CD14-positive monocyte (primary cell): ENCODE data around the gene DHRS3. TPM values are rescaled to one million over a fixed set of nuclear protein-coding genes. Genes with fewer than 3 reads are reported as not detected.
"Not testable (repeated sequence)": the region's sequence is repeated elsewhere in the genome, so short reads cannot be mapped to it uniquely, and the experiment has no call there.

ENCODE experiments used
- DNase-seq, 3 donors: peaks; one replicate each; pipeline ENCODE4 v3.0.0-alpha.2; 2011 to 2022
- H2AFZ ChIP-seq: 2 replicates; pipeline ENCODE4 v1.6.0; 2012; ENCODE audit warnings: mild to moderate bottlenecking, low read depth, low read length, inconsistent platforms; ENCODE audit not compliant: insufficient read depth, poor library complexity, severe bottlenecking
- H3K27ac ChIP-seq, 2 donors: 1 replicate in 1 of 2; 2 replicates in 1 of 2; pipeline ENCODE4 v1.5.1; 2012 to 2013; ENCODE audit warnings: low read length in 2 of 2, control low read depth in 1 of 2, inconsistent platforms in 1 of 2, low read depth in 1 of 2, mild to moderate bottlenecking in 1 of 2
- H3K27me3 ChIP-seq, 2 donors: one replicate each; pipeline versions ENCODE4 v1.6.0 to v1.6.1; 2011 to 2013; ENCODE audit warnings: low read length in 2 of 2; ENCODE audit not compliant: control insufficient read depth in 2 of 2, insufficient read depth in 2 of 2
- H3K36me3 ChIP-seq, 2 donors: replicated peaks in 1 of 2; 1 replicate in 1 of 2; 2 replicates in 1 of 2; pipeline versions ENCODE4 v1.5.1 to v1.6.1; 2012 to 2013; ENCODE audit warnings: low read length in 2 of 2, control low read depth in 1 of 2, inconsistent platforms in 1 of 2, mild to moderate bottlenecking in 1 of 2; ENCODE audit not compliant: insufficient read depth in 2 of 2, control insufficient read depth in 1 of 2
- H3K4me1 ChIP-seq, 2 donors: 1 replicate in 1 of 2; 2 replicates in 1 of 2; pipeline versions ENCODE4 v1.5.1 to v1.6.1; 2012 to 2013; ENCODE audit warnings: low read length in 2 of 2, control low read depth in 1 of 2, inconsistent platforms in 1 of 2, mild to moderate bottlenecking in 1 of 2, moderate library complexity in 1 of 2; ENCODE audit not compliant: insufficient read depth in 2 of 2, control insufficient read depth in 1 of 2
- H3K4me2 ChIP-seq: replicated peaks from 2 replicates; pipeline ENCODE3; 2012; ENCODE audit warnings: low read length, moderate library complexity, mild to moderate bottlenecking; ENCODE audit not compliant: poor library complexity, severe bottlenecking; ENCODE audit errors: extremely low read depth
- H3K4me3 ChIP-seq, 3 experiments: fragments of 200-600 bp in 1 of 3; sonication (generic) in 1 of 3; replicated peaks in 1 of 3; 1 replicate in 2 of 3; 2 replicates in 1 of 3; pipeline ENCODE4 v1.5.1; 2011 to 2013; ENCODE audit warnings: low read length in 3 of 3, mild to moderate bottlenecking in 3 of 3, control low read depth in 2 of 3, low read depth in 2 of 3, inconsistent platforms in 1 of 3, moderate library complexity in 1 of 3
- H3K79me2 ChIP-seq: 2 replicates; pipeline ENCODE4 v1.6.0; 2012; ENCODE audit warnings: mild to moderate bottlenecking, control low read depth, inconsistent platforms, low read length, moderate library complexity; ENCODE audit not compliant: insufficient read depth
- H3K9ac ChIP-seq: 2 replicates; pipeline ENCODE4 v1.6.0; 2017; ENCODE audit warnings: low read length, mild to moderate bottlenecking; ENCODE audit not compliant: insufficient read depth, poor library complexity, severe bottlenecking
- H3K9me3 ChIP-seq, 2 donors: replicated peaks in 1 of 2; 1 replicate in 1 of 2; 2 replicates in 1 of 2; pipeline versions ENCODE4 v1.5.1 to v1.6.1; 2012 to 2013; ENCODE audit warnings: low read length in 2 of 2, control low read depth in 1 of 2; ENCODE audit not compliant: control insufficient read depth in 1 of 2, insufficient read depth in 1 of 2
- H4K20me1 ChIP-seq: 2 replicates; pipeline ENCODE4 v1.6.0; 2012; ENCODE audit warnings: mild to moderate bottlenecking, low read length, control low read depth, moderate library complexity; ENCODE audit not compliant: insufficient read depth
- H3K27ac Mint-ChIP-seq, 7 donors: one replicate each; pipeline ENCODE4 v1.8.0; 2020; ENCODE audit warnings: mild to moderate bottlenecking in 7 of 7, mixed read lengths in 7 of 7, moderate library complexity in 6 of 7, inconsistent platforms in 2 of 7
- H3K27me3 Mint-ChIP-seq, 3 donors: one replicate each; pipeline ENCODE4 v1.8.0; 2021 to 2022; ENCODE audit warnings: low read depth in 3 of 3, mild to moderate bottlenecking in 3 of 3, mixed read lengths in 3 of 3, moderate library complexity in 3 of 3, inconsistent platforms in 1 of 3
- H3K36me3 Mint-ChIP-seq, 2 donors: one replicate each; pipeline ENCODE4 v1.8.0; 2020; ENCODE audit warnings: mixed read lengths in 2 of 2, inconsistent platforms in 1 of 2, mild to moderate bottlenecking in 1 of 2
- H3K4me1 Mint-ChIP-seq: one replicate; pipeline ENCODE4 v1.8.0; 2020; ENCODE audit warnings: mild to moderate bottlenecking, mixed read lengths
- H3K4me3 Mint-ChIP-seq, 2 donors: one replicate each; pipeline ENCODE4 v1.8.0; 2020; ENCODE audit warnings: mild to moderate bottlenecking in 2 of 2, mixed read lengths in 2 of 2, moderate library complexity in 1 of 2
- H3K9me3 Mint-ChIP-seq, 7 donors: one replicate each; pipeline ENCODE4 v1.8.0; 2020 to 2022; ENCODE audit warnings: mixed read lengths in 7 of 7, mild to moderate bottlenecking in 6 of 7, moderate library complexity in 6 of 7, inconsistent platforms in 2 of 7
- CTCF ChIP-seq: fragments of 200-600 bp; IDR thresholded peaks from one replicate; pipeline ENCODE4 v1.8.0; 2022; ENCODE audit warnings: antibody characterized with exemption, mild to moderate bottlenecking
- WGBS: methylation state at CpG from one replicate; pipeline ENCODE4 v1.1.5; 2013; ENCODE audit warnings: missing lambda C conversion rate; ENCODE audit not compliant: insufficient coverage; 5-methylcytosine and 5-hydroxymethylcytosine counted together
- intact Hi-C, 2 donors: fragments of 100-400 bp; cut with micrococcal nuclease; formaldehyde crosslinking; loops; one replicate each; pipeline versions ENCODE4 v1.15.0 to v1.15.1; 2023
- polyA plus RNA-seq, 3 donors: library from polyadenylated mRNA; depleted of rRNA in 1 of 3; unstranded in 2 of 3; stranded (reverse) in 1 of 3; fragments of 300-500 nt in 2 of 3; fragments of >200 nt in 1 of 3; fragmentation: Illumina TruSeq in 2 of 3; gene quantifications; 1 replicate in 2 of 3; 2 replicates in 1 of 3; pipeline ENCODE4 v1.2.3, GENCODE V29; 2012 to 2021

DHRS3 gene
- polyA plus RNA-seq, 3 donors = 0.23 to 0.59 (median 0.29) TPM

GRCh38 chr1:12649971-12650421, 32.0 kb upstream of the DHRS3 start:
- H3K27ac Mint-ChIP-seq = no peak overlapping the region
- H3K4me1 ChIP-seq = no peaks in the 10 kb centered on the region
- DNase-seq = no peak
- H3K27ac ChIP-seq = no peak overlapping the region
- intact Hi-C loops = no loop called here
- no peaks in the 10 kb centered on the region for H4K20me1 ChIP-seq
- peaks cover 5 to 6% (median 5%) of the 10 kb centered on the region in 3 donors for H3K27me3 Mint-ChIP-seq
- no peak overlapping the region for H2AFZ ChIP-seq
- H3K79me2 ChIP-seq = no peaks in the 10 kb centered on the region
- no peak overlapping the region for H3K4me3 ChIP-seq
- H3K9me3 ChIP-seq = no peaks in the 10 kb centered on the region
- no peak overlapping the region for H3K4me2 ChIP-seq
- no peaks in the 10 kb centered on the region for H3K36me3 Mint-ChIP-seq
- WGBS = 100% methylated on average over 1 of the region's 5 CpGs
- no peaks in the 10 kb centered on the region for H3K36me3 ChIP-seq
- no peaks in the 10 kb centered on the region for H3K27me3 ChIP-seq
- H3K9me3 Mint-ChIP-seq = peaks cover 0 to 3% (median 2%) of the 10 kb centered on the region in 7 donors
- H3K4me3 Mint-ChIP-seq = no peak overlapping the region
- TF ChIP-seq CTCF = no peak
- no peak overlapping the region for H3K9ac ChIP-seq
- H3K4me1 Mint-ChIP-seq = peaks cover 10% of the 10 kb centered on the region

- H3K27me3 Mint-ChIP-seq = peaks cover 5 to 7% (median 6%) of the 10 kb centered on the region in 3 donors
- no peaks in the 10 kb centered on the region for H3K36me3 Mint-ChIP-seq
- no peak overlapping the region for H3K4me3 ChIP-seq
These were observed 30.7 kb upstream of the DHRS3 start for GRCh38 chr1:12648741-12649140.

GRCh38 chr1:12645401-12645800, 27.4 kb upstream of the DHRS3 start:
- H3K36me3 Mint-ChIP-seq, H3K79me2 ChIP-seq, H3K4me2 ChIP-seq, H2AFZ ChIP-seq, intact Hi-C loops, H3K4me1 Mint-ChIP-seq, H4K20me1 ChIP-seq, H3K9ac ChIP-seq, H3K4me1 ChIP-seq, H3K4me3 Mint-ChIP-seq, H3K27ac ChIP-seq, DNase-seq, H3K27me3 Mint-ChIP-seq, H3K27ac Mint-ChIP-seq, H3K36me3 ChIP-seq, H3K4me3 ChIP-seq, H3K27me3 ChIP-seq: not testable (repeated sequence)
- 83% methylated on average over 3 of the region's 9 CpGs for WGBS
- H3K9me3 ChIP-seq = peaks cover 13 to 16% of the 10 kb centered on the region in 2 donors
- H3K9me3 Mint-ChIP-seq = peaks cover 11 to 25% (median 22%) of the 10 kb centered on the region in 7 donors

More at GRCh38 chr1:12648741-12649140, 30.7 kb upstream of the DHRS3 start:
- H3K79me2 ChIP-seq = no peaks in the 10 kb centered on the region
- Mint-ChIP-seq H3K4me3 (no peak overlapping the region), H3K9me3 (peaks cover 0 to 3% (median 2%) of the 10 kb centered on the region in 7 donors), H3K4me1 (peaks cover 10% of the 10 kb centered on the region), H3K27ac (no peak overlapping the region)
- H3K4me1 ChIP-seq = no peaks in the 10 kb centered on the region
- no CpG with 5 or more reads among the region's 7 CpGs for WGBS
- intact Hi-C loops = no loop called here
- no peaks in the 10 kb centered on the region for H3K36me3 ChIP-seq
- no peak overlapping the region for H2AFZ ChIP-seq
- H4K20me1 ChIP-seq = no peaks in the 10 kb centered on the region
- no peak for TF ChIP-seq CTCF
- H3K9ac ChIP-seq = no peak overlapping the region
- no peaks in the 10 kb centered on the region for H3K9me3 ChIP-seq
- no peaks in the 10 kb centered on the region for H3K27me3 ChIP-seq
- H3K4me2 ChIP-seq = no peak overlapping the region
- no peak overlapping the region for H3K27ac ChIP-seq
- DNase-seq = no peak
